Bronchial epithelial cell (primary cell): Measurements from ENCODE around the gene ASPM. TPM values are rescaled to one million over a fixed set of nuclear protein-coding genes. Genes with fewer than 3 reads are reported as not detected.

ENCODE experiments used
- DNase-seq: peaks from one replicate; pipeline ENCODE4 v3.0.0-alpha.2; 2010; ENCODE audit warnings: low read depth
- FAIRE-seq: peaks from 2 replicates; lab custom pipeline; 2011; peaks lifted over from hg19 to GRCh38; lab: Jason Lieb, UNC
- H3K27me3 ChIP-seq: 2 replicates; pipeline ENCODE4 v1.5.1; 2011; ENCODE audit warnings: low read length; ENCODE audit not compliant: control insufficient read depth, insufficient read depth
- H3K36me3 ChIP-seq: 2 replicates; pipeline ENCODE4 v1.5.1; 2011; ENCODE audit warnings: low read length; ENCODE audit not compliant: control insufficient read depth, insufficient read depth
- H3K4me3 ChIP-seq: 2 replicates; pipeline ENCODE4 v1.5.1; 2011; ENCODE audit warnings: mild to moderate bottlenecking, low read depth, low read length, control low read depth
- total RNA-seq: library from RNA; depleted of rRNA; stranded (reverse); fragments of >200 nt; gene quantifications from 2 replicates; pipeline ENCODE4 v1.2.1, GENCODE V29; 2014
- TF ChIP-seq, protein P1 (sequence below): IDR thresholded peaks from 2 replicates; pipeline ENCODE4 v1.5.1; 2011; ENCODE audit warnings: mild to moderate bottlenecking, moderate library complexity, low read length, control low read depth, inconsistent platforms; ENCODE audit not compliant: insufficient read depth, severe bottlenecking

ASPM gene
- total RNA-seq, 1 donor from 2014 or later: 0.26 TPM

DNA sequence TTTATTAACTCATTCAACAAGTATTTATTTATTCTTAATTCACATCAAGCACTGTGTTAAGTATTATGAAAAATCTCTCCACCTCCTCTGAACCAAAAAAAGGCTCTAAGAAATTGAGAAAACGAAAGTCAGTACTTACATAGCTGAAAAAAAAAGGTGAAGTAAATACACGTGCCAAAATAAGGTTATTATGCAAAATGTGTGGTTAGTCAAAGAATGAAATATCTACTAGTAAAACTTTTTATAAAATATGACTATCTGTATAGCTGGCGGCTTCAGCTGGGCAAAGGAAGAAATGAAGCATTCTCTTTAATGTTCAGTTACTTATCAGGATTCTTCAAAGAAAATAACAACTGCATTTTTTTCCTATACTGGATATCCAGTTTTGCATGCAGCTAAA, 35.5 kb upstream of the ASPM start:
- DNase-seq (no peak), FAIRE-seq (no peak)
- Histone ChIP-seq H3K4me3 (no peak overlapping the region), H3K27me3 (no peaks in the 10 kb centered on the region), H3K36me3 (peaks cover 1% of the 10 kb centered on the region)
- TF ChIP-seq, protein P1, sequence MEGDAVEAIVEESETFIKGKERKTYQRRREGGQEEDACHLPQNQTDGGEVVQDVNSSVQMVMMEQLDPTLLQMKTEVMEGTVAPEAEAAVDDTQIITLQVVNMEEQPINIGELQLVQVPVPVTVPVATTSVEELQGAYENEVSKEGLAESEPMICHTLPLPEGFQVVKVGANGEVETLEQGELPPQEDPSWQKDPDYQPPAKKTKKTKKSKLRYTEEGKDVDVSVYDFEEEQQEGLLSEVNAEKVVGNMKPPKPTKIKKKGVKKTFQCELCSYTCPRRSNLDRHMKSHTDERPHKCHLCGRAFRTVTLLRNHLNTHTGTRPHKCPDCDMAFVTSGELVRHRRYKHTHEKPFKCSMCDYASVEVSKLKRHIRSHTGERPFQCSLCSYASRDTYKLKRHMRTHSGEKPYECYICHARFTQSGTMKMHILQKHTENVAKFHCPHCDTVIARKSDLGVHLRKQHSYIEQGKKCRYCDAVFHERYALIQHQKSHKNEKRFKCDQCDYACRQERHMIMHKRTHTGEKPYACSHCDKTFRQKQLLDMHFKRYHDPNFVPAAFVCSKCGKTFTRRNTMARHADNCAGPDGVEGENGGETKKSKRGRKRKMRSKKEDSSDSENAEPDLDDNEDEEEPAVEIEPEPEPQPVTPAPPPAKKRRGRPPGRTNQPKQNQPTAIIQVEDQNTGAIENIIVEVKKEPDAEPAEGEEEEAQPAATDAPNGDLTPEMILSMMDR: no peak

DNA sequence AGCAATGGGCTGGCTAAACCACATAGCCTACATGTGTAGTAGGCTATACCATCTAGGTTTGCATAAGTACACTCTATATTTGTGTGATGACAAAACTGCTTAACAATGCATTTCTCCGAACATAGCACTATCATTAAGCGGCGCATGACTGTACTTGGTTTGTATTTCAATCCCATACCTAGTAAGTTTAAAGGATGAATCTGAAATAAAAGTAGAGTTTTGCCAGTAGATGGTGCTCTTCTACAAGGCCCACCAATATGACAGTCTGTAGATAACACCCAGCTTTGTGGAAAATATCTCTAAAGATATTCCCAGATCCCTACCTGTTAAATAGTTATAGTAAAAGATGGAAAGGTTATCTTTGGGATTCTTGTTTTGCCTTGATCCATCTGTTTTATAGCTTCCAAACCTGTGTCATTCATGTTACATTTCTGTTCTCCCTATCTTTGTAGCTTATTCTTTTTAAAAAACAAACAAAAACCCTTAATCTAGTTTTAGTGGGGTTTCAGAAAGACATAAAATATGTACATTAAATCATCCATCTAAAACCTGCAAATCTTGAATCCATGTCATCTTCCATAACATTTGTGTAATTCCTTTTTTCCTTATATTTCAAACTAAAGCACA, 33.9 kb upstream of the ASPM start:
- Histone ChIP-seq H3K36me3 (peaks cover 1% of the 10 kb centered on the region), H3K4me3 (no peak overlapping the region), H3K27me3 (no peaks in the 10 kb centered on the region)
- TF ChIP-seq, protein P1: peak; percentile 47
- peak; percentile 69 for DNase-seq
- no peak for FAIRE-seq

DNA sequence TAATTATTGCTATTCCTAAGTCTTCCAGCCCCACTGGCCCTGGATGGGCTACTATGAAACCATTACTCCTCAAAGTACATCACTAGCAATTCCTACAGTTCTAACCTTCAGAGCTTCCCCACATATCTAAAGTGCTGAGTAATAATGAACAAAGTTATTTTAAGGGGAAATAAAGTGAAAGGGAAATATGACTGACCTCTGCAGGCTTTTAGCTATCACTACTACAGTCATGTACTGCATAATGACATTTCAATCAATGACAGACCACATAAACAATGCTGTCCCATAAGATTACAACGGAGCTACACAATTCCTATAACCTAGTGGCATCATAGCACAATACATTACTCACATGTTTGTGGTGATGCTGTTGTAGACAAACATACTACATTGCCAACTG, 32.5 kb upstream of the ASPM start:
- TF ChIP-seq, protein P1: no peak
- Histone ChIP-seq H3K27me3 (no peaks in the 10 kb centered on the region), H3K36me3 (peaks cover 1% of the 10 kb centered on the region), H3K4me3 (no peak overlapping the region)
- no peak for FAIRE-seq
- no peak for DNase-seq

DNA sequence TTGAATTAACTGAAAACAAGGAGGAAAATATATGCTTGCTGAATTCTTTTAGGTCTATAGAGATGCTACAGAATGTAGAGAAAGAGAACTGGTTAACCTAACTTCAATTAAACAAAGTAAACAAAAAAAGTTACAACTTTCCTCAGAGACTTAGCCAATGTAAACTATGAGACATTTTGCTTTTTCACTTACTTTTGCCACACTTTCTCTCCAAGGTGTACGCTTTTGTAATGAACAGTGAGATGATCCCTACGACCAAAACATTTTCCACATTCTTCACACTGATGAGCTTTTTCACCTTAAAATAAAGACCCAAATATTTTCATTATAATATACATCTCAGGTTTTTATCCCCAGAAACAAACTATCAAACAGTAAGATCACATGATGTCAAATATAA, 28.3 kb upstream of the ASPM start:
- DNase-seq (no peak), FAIRE-seq (no peak)
- Histone ChIP-seq H3K27me3 (no peaks in the 10 kb centered on the region), H3K4me3 (no peak overlapping the region), H3K36me3 (peaks cover 1% of the 10 kb centered on the region)
- TF ChIP-seq, protein P1: no peak

DNA sequence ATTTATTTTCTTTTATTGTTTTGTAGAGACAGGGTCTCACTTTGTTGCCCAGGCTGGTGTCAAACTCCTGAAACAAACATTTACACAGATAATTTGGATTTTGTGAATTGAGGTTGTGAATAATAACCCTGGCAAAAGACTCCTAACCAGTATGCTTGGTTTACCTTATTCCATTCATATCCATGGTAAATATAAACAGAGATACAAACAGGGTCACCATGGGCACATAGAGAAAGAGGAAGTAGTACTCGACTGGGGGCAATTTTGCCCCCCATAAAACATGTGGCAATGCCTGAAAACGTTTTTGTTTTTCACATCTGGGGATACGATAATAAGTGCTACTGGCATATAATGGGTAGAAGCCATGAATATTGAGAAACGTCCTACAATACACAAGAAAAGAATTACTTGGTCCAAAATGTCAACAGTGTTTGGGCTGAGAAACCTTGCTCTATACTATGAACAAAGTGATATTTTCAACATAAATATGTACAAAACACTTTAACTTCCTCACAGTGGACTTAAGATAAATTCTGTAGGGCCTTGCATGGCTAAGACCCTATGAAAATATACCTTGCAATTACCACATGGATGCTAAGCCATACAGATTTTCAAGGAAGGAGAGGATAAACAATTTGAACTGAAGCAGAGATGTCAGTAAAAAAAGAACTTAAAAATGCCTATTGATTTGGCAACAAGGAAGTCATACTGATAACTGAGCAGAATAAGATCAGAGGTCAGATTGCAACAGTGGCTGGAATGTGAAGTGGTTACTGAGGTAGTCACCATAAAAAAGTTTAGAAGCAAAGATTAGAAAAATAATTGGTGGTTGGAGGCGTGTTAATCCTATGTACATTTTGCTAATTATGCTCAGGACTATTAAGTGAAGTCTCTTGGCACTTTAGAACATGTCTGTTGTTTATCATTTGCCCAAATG, 27.4 kb upstream of the ASPM start:
- H3K4me3 ChIP-seq: no peak overlapping the region
- DNase-seq (peak; percentile 32), FAIRE-seq (no peak)
- H3K36me3 ChIP-seq: no peaks in the 10 kb centered on the region
- TF ChIP-seq, protein P1: no peak
- H3K27me3 ChIP-seq: no peaks in the 10 kb centered on the region
